GM21737 (cell line): ENCODE data around the gene CENATAC.
A peak's percentile ranks its signal among the peaks of the same experiment; 100 is the strongest.
"Not testable (repeated sequence)": the region's sequence is repeated elsewhere in the genome, so short reads cannot be mapped to it uniquely, and the experiment has no call there.

Source experiments
- ATAC-seq: cut with Tn5 transposase; IDR thresholded peaks from one replicate; pipeline ENCODE4 v1.9.1; 2021; ENCODE audit warnings: mild to moderate bottlenecking, moderate library complexity; ENCODE audit not compliant: unreplicated experiment

Gene CENATAC, protein sequence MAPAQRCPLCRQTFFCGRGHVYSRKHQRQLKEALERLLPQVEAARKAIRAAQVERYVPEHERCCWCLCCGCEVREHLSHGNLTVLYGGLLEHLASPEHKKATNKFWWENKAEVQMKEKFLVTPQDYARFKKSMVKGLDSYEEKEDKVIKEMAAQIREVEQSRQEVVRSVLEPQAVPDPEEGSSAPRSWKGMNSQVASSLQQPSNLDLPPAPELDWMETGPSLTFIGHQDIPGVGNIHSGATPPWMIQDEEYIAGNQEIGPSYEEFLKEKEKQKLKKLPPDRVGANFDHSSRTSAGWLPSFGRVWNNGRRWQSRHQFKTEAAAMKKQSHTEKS

DNA sequence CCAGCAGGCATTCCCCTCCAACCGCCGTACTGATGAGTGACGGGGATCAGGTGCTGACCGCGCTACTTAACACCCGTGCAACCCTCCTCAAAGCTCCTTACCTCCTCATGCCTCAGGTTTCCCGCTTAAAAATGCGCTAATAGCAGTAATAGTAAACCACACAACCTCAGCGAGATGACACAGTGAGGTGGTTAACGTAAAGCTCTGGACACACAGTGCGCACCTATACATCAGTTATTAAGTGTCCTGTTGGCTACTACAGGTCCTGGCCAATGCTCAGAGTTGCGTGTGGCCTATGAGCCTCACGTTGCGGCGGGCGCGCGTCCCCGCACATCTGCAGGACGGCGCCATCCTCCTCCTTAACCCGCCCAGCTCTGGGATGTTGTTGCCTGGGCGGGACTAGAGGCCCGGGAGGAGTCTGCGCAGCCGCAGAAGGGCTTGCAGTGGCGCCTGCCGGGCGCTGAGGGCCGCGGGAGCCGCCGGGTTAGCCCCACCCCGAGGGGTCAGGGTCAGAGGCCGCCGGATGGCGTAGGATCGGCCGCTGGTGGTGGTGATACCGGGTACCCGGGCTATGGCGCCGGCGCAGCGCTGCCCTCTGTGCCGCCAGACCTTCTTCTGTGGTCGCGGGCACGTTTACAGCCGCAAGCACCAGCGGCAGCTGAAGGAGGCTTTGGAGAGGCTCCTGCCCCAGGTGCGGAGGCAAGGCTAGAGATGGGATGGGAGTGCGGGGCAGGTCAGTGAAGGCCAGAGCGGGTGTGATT, at the start of gene CENATAC:
Gene CENATAC (plus strand): TSS at position 512 of the 761 bp plus-strand sequence. CDS start 60 bp downstream, at position 572.
- peak; percentile 92 for ATAC-seq

DNA sequence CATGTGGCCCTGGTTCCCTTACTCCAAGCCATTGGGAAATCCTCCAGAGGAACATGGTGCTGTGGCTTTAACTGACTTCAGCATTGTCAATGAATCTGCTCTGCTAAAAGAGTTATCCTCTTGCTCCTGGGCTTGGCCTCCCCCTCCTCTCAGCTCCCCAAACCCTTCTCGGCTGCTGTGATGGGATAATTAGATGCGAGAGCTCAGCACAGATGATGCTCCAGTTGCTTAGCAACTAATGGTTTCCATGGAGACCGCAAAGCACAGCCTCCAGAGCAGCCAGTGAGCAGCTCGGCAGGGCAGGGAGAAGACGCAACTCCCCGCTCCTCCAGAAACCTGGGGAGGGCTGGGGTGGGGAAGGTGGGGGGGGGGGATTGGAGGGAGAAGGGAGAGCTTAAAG, 44.7 kb upstream of the CENATAC start:
- no peak for ATAC-seq

DNA sequence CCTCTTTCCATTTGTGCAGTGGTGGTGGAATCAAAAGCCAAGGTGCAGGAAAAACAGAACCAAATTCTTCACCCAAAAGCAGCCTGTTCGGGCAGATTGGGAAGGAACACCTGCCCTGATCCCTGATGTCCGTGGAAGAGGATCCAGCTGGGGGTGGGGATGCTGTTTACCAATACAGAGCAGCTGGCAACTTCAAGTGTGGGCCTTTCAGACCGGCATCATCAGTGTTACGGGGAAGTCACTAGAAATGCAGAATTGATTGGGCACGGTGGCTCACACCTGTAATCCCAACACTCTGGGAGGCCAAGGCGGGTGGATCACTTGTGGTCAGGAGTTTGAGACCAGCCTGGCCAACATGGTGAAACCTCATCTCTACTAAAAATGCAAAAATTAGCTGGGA, 44.0 kb upstream of the CENATAC start:
- ATAC-seq, result not testable (repeated sequence)

DNA sequence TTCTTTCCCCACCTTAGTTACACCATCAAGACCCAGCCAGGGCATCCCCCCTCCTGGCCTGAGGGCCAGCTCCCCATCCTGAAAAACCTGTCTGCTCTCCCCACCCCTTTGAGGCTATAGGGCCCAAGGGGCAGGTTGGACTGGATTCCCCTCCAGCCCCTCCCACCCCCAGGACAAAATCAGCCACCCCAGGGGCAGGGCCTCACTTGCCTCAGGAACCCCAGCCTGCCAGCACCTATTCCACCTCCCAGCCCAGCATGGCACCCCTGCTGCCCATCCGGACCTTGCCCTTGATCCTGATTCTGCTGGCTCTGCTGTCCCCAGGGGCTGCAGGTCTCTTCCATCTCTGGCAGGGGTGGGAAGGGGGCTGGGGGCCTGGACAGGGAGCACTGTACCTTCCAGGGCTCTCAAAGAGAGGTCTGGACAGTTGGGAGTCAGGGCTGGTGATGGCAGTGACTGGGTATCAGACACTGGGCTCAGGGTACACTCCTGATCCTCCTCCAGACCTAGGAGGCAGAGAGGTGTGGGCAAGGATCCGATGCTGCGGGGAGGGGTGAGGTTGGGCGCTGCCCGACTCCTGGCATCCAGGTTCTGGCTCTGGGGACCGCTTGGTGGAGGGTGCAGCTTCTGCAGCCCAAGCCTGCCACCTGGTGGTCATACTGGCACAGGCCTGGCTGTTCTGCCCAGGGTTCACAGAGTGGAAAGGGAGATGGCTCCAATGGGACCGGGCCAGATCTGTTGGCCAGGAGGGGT, 41.7 kb upstream of the CENATAC start, which contains the start of gene UPK2:
Gene UPK2 (plus strand): TSS at position 205 of the 753 bp plus-strand sequence. CDS start 53 bp downstream, at position 258.
- peak; percentile 69 for ATAC-seq

DNA sequence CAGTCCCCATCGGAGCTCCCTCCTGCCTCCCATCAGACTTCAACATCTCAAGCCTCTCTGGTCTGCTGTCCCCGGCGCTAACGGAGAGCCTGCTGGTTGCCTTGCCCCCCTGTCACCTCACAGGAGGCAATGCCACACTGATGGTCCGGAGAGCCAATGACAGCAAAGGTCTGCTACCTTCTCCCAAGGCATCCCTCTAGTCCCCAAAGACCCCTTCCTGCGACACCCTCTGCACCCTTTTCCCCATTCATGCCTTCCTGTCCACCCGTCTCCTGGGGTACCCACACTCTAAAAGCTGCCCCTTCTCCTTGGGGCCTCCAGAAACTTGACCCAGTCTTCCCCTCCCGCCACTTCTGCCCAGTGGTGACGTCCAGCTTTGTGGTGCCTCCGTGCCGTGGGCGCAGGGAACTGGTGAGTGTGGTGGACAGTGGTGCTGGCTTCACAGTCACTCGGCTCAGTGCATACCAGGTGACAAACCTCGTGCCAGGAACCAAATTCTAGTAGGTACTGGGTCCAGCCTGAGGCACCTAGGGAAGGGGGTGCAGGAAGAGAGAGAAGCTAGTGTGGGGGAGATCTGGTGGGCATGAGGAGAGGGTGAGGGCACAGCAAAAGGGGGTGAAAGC, 41.0 kb upstream of the CENATAC start:
- no peak for ATAC-seq

DNA sequence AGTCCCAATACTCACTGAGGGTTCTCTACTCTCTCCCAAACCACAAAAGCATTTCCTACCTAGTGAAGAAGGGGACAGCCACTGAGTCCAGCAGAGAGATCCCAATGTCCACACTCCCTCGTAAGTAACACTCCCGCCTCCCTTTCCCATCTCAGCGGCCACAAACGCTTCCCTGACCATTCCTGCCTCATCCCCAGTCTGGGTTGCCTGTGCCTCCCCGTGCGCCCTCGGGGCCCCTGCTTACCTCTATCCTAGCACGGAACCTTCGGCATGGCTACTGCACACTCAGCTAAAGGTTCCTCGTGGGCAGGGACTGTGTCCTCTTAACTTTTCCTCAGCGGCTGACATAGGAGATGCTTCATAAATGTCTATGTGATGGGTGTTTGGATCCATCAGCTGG, 40.4 kb upstream of the CENATAC start:
- no peak for ATAC-seq

DNA sequence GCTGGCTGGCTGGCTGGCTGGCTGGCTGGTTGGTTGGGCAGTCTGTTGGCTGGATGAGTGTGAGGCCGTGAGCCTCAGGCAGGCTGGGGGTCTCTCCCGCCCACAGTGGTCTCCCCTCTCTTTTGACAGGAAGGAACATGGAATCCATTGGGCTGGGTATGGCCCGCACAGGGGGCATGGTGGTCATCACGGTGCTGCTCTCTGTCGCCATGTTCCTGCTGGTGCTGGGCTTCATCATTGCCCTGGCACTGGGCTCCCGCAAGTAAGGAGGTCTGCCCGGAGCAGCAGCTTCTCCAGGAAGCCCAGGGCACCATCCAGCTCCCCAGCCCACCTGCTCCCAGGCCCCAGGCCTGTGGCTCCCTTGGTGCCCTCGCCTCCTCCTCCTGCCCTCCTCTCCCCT, 40.0 kb upstream of the CENATAC start:
- ATAC-seq, result no peak

DNA sequence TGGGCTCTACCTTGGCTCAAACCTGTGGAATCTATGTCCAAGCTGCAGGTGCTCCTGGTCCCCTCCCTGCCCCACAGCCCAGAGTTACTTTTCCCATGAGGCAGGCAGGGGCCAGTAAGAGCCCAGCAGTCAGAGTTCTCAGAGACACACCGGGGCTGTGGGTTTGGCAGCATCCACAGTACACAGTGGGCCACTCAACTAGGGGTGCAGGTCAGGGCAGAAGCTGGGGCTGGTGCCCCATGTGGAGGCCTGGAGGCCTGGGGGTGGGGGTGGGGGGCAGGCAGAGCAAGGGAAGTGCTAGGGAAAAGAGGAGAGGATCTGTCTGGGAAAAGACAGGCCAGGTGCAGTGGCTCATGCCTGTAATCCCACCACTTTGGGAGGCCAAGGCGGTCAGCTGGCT, 39.4 kb upstream of the CENATAC start:
- no peak for ATAC-seq

DNA sequence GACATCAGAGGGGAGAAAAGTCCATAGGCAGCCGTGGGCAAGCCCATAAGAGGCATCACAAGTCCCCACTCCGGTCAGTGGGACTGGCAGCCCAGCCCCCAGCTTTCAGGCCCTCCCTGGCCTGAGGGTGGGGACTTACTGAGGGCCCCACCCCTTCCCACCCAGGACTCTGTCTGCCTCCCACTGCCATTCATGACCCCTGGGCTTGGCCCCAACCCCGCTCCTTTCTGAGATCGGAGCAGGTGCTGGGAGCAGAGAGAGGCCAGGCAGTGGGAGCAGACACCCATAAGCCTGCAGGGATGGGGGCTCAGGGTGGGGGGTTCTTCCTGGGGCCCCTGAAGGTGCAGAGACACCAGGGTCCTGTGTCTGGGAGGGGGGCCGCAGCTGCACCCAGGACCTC, 36.7 kb upstream of the CENATAC start:
- no peak for ATAC-seq

DNA sequence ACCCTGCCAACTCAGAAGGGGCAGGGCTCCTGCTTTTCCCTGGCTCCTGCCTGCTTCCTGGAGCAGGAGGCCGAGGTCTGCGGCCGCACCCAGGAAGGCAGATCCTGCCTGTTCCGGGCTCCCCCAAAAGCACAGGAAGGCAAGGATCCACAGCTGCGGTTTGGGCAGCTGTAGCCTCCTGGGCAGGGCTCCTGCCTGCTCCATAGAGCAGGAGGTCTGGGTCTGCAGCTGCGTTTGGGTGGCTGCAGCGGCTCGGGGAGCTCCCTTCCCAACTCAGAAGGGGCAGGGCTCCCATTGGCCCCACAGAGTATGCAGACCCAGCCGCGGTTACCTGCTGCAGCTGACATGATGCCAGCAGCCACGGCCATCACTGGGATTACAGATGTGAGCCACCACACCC, 36.3 kb upstream of the CENATAC start:
- no peak for ATAC-seq

DNA sequence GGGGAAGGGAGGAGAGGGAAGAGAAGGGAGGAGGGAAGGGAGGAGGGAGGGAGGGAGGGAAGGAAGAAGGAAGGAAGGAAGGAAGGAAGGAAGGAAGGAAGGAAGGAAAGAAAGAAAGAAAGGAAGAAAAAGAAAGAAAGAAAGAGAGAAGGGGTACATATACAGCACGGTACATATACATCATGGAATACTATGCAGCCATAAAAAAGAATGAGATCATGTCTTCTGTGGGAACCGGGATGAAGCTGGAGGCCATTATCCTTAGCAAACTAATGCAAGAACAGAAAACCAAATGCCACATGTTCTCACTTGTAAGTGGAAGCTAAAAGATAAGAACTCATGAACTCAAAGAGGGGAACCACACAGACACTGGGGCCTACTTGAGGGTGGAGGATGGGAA, 28.4 kb upstream of the CENATAC start:
- not testable (repeated sequence) for ATAC-seq

DNA sequence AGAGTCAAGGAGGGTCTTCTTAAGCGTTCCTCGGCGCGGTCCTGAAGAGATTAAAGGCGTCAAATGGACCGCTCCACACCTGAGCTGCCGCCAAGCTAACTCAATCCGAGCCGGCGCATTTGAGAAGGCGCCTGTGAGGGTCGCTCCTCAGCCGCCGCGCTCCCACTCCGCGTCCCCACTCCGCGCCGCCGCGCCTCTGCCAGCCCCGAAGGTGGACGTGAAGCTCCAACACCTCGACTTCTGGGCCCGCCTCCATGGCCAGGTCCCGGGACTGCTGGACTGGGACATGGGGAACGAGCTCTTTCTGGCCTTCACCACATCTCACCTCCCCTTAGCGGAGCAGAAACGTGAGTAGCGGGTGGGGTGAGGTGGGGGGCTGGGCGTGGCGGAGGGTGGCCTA, 26.3 kb upstream of the CENATAC start, which contains the start of gene FOXR1:
Gene FOXR1 (plus strand): TSS at position 116 of the 400 bp plus-strand sequence. CDS start 171 bp downstream, at position 287.
- ATAC-seq, result no peak

DNA sequence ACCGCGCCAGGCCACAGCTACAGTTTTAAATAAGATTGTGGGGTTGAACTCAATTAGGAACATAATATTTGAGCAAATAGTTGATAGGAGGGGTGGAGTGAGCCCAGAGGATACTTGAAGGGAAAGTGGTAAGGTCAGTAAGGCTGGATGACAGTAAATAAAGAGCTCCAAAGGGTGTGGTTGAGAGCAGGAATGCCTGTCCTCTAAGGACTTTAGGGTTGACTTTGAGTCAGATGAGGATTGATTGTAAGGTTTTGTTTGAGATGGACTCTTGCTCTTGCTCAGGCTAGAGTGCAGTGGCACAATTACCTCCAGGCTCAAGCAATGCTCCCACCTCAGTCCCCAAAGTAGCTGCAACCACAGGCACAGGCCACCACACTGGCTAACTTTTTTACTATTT, 24.0 kb upstream of the CENATAC start:
- no peak for ATAC-seq

DNA sequence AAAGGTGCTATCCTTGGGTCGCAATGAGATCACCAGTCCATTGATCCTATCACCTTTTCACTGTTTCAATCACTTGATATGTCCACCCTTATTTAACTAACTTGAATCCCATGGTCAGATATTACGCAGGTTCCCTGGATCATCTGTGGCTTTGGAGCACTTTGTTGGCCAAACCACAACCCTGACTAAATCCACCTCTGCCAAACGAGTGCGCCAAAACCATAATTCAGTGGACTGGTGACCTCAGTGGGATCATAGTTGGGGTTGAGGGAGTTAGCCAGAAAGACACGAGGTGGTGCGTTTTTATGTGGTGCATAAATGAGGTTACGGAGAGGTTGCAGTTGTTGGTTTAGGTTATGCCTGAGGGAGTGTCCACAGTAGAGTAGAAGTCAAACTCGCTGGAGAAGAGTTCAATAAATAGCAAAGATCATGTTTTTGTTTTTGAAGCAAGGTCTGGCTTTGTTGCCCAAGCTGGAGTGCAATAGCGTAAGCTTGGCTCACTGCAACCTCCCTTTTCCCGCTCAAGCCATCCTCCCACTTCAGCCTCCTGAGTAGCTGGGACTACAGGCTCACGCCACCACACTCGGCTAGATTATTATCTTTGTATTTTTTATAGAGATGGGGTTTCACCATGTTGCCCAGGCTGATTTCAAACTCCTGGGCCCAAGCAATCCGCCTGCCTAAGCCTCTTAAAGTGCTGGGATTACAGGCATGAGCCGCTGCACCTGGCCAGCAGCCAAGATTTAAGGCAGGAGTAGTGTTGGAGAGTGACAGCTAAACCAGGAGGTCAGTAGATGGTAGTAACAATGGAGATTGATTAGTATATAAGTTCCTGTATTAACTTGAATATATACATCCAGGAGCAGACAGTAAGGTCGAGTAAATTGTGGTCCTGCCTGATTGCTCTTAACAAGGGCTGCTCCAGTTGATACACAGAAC, 21.9 kb upstream of the CENATAC start:
- no peak for ATAC-seq

DNA sequence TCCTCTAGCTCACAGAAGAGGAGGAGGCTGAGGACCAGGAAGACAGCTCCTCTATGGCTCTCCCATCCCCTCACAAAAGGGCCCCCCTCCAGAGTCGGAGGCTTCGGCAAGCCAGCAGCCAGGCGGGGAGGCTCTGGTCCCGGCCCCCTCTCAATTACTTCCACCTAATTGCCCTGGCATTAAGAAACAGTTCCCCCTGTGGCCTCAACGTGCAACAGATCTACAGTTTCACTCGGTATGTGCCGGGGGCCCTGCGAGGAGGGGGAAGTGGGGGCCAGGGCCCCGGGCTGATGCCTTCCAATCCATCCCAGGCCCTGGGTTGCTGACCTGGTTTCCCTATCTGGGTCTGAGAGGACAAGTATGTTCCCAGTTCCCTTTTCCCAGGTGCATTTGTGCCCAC, 18.5 kb upstream of the CENATAC start:
- no peak for ATAC-seq

DNA sequence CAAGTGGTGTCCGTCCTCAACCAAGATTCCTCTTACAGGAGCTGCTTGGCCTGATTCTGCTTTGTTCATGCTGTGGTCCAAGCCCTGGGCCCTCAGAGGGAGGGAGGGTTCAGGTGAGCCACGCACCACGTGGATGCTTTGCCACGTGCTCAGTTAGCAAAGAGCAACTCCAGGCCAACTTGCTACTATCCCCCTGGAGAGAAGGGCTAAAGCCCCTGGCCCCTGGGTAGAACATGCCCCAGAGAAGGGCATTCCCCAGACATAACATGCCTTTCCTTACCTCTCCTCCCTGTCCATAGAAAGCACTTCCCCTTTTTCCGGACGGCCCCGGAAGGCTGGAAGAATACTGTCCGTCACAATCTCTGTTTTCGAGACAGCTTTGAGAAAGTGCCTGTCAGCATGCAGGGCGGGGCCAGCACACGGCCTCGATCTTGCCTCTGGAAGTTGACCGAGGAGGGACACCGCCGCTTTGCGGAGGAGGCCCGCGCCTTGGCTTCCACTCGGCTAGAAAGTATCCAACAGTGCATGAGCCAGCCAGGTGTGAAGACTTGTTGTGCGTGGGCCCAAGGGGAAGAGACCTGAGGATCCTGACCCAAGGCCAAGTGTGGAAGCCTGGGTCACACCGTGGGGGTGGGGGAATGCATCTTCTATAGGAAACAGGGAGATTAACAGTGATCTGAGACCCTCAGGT, 17.6 kb upstream of the CENATAC start:
- no peak for ATAC-seq

DNA sequence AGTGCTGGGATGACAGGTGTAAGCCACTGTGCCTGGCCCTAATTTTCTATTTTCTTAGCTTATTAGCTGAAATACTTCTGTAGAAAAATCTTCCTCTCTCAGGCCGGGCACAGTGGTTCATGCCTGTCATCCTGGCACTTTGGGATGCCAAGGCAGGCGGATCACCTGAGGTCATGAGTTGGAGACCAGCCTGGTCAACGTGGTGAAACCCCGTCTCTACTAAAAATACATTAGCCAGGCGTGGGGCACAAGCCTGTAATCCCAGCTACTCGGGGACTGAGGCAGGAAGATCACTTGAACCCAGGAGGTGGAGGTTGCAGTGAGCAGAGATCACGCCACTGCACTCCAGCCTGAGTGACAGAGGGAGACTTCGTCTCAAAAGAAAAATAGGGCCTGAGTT, 13.6 kb upstream of the CENATAC start:
- ATAC-seq, result not testable (repeated sequence)

DNA sequence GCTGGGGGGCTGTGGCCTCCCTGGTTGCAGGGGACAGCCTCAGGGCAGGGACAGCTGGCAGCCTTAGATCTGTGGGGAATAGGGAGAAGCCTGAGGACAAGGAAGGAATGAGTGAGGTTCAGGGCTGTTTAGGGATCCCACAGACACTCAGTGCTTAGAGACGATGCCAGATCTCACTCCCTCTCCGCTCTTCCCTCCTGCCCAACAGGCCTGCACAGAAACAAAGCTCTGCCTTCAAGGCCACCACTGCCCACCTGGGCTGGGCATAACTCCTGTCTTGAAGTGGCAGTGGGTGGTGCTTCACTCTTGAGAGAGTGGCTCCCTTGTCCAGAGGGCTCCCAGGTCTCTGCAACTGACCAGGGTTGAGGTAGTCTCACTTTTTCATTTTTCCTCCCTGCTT, 13.1 kb upstream of the CENATAC start:
- ATAC-seq, result no peak

DNA sequence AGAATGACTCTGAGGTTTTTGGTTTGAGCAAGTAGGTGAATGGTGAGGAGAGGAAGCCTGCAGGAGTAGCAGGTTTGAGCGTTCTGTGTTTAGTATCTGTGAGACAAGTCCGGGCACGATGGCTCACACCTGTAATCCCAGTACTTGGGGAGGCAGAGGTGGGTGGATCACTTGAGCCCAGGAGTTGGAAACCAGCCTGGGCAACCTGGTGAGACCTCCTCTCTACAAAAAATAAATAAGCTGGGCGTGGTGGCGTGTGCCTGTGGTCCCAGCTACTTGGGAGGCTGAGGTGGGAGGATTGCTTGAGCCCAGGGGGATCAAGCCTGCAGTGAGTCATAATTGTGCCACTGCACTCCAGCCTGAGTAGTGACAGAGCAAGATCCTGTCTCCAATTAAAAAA, 9.7 kb upstream of the CENATAC start:
- no peak for ATAC-seq
